GM19023 (cell line): ENCODE results near the gene MECR.
"Not testable (repeated sequence)": the region's sequence is repeated elsewhere in the genome, so short reads cannot be mapped to it uniquely, and the experiment has no call there.

Experiments used
- ATAC-seq: cut with Tn5 transposase; IDR thresholded peaks from one replicate; pipeline ENCODE4 v1.9.1; 2021; ENCODE audit warnings: mild to moderate bottlenecking, moderate library complexity; ENCODE audit not compliant: unreplicated experiment

The MECR gene

DNA sequence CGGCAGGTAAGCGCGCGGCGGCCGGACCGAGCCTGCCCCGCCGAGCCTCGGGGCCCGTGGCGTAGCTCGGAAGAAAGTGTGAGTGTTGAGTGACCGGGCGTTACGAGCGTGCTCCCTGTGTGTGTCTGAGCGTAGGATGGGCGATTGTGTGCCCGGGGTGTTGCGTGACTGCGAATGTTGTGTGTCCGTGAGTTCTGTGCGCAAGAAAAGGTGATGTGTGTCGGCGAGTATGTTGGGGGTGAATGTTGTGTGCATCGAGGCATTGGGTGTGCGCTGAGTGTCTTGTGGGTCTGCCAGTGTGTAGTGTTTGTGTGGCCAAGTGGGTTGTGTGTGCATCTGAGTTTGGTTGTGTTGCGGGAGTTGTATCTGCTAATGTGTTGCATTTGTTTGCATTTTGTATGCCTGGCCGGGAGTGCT, 6.0 kb upstream of the MECR start:
- ATAC-seq: no peak

DNA sequence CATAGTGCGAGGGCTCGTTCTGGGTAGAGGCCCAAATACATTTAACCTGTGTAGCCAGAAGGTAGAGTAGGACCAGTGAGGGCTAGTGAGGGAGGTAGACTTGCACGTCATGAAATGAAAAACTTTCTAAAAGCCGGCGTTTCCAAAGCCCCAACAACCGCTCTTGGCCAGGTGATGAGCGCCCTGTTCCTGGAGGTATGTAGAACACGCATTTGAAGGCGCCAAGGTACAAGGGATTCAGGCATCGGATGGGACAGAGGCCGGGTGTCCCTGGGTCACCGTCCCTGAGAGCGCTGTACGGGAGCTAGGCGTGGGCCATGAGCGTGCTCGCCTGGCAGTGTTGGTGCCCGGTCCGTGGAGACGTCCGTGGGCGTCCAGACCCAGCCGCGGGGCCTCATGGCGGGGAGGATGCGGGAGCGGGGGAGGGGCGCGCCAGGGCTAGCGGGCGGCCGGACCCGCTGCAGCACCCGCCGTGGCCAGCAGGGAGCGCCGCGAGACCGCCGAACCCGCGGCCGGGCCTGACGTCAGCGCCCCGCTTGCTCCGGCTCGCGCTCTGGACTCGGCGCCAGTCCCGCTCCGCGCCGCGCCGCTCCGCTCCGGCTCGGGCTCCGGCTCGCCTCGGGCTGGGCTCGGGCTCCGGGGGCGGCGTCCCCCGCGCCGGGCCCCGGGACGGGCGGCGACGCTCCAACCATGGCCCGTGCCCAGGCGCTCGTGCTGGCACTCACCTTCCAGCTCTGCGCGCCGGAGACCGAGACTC, 5.4 kb upstream of the MECR start, which contains the start of gene PTPRU:
Gene PTPRU, plus strand, starts transcription at position 568 of the 757 bp plus-strand sequence. Its CDS starts 123 bp downstream, at position 691.
- ATAC-seq: peak; percentile 69

DNA sequence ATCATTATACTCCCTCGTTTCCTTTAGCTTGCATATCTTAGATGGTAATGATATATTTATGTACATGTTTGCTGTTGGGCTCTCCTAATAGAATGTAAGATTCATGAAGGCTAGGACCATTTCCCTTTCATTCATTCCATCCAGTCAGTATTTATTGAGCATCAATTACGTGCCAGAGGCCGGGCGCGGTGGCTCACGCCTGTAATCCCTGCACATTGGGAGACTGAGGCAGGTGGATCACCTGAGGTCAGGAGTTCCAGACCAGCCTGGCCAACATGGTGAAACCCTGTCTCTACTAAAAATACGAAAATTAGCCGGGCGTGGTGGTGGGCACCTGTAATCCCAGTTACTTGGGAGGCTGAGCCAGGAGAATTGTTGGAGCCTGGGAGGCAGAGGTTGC, 4.1 kb upstream of the MECR start:
- ATAC-seq: not testable (repeated sequence)

DNA sequence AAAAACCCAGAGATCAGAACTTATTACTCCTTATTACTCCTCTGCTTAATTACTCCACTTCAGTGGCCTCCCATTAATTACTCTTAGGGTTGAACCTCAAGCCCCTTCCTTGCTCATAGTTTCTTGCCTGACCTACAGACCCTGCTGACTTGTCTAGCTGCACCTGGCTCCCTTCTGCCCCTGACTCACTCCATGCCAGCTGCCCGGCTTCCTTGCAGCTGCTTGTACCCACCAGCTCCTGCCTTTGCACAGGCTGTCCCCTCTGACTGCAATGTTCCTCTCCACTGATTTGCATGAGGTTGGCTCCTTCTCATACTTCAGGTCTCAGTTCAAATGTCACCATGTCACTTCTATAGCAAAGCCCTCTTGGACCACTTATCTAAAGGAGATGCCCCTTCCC, 3.7 kb upstream of the MECR start:
- no peak for ATAC-seq

DNA sequence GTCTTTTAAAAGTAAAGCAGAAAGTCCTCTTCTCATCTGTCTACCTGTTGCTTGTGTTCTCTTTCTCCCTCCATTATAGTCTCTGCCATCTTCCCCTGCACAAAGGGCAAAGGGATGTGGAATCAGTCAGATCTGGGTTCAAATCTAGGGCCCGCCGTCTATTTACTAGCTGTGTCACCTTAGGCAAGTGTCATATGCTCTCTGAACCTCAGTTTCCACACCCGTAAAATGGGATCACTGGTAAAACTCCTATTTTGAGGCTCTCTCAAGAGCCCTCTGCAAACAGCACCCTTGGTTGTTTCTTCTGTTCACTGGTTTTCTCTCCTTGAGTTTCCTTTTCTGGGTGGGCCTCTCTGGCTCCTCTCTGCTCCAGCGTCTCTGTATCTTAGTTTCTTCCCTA, 3.0 kb upstream of the MECR start:
- ATAC-seq: no peak

DNA sequence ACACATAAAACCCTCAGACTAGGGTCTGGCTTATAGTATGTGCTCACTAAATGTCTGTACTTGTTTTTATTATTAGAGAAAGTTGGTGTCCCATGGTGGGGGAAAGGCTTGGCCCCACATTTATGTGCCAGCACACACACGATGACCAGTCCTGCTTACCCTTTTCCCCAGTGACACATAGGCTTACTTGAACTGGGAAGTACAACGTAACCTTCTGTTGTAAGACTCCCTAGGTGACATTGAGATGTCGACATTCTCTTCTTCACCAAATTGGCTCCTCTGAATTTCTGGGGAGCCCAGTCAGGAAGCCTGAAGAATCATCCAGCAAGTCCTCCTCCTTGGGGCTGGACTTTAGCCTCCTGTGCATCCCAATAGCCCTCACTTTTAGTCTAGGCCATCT, 1.7 kb upstream of the MECR start:
- no peak for ATAC-seq

DNA sequence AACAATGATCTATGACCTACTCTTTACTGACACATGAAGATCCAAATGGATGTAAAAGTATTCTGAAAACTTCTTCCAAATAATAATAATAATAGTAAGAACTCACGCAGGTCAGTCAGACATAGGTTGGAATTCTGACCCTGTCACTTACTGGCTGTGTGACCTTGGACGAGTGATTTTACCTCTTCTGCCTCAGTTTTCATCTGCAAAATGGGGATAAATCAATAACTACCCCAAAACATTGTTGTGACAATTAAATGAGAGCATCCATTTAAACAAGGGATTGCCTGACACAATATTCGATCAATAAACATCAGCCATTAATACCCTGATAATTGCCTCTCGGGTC, 556 bp downstream of the MECR start:
- ATAC-seq: no peak

DNA sequence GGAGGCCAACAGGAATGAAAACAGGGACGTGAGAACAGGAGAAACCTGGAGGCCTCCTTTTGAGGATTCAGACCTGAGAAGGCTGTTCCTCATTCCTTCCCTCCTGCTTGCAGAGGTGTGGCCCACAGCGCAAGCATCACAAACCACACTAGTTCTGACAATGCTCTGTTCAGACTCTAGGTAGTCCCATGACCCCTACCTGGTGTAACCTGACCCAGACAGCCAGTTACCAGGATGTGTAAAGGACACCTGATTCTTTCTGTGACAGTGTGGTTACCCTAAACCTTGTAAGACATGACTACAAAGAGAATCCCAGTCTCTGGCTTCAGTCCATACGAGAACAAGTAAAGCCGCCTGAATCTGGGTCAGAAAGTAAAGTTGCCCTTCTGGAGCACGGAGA, 3.2 kb downstream of the MECR start:
- no peak for ATAC-seq

DNA sequence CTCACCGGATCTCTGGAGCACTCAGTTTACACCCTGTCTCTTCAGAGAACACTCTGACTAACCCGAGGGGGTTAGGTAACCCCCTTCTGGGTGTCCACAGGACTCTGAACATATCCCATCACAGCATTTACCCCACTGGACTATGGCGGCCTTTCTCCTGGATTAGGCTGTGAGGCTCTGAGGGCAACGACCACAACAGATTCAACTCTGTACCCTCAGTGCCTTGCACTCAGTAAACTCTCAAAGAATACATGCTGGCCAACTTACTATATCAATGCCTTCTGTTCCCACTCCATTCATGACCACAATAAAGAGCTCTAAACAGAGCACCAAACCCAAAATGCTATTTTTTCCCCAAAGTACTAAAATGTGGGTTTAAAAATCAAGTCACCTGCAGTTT, 5.4 kb downstream of the MECR start:
- no peak for ATAC-seq

DNA sequence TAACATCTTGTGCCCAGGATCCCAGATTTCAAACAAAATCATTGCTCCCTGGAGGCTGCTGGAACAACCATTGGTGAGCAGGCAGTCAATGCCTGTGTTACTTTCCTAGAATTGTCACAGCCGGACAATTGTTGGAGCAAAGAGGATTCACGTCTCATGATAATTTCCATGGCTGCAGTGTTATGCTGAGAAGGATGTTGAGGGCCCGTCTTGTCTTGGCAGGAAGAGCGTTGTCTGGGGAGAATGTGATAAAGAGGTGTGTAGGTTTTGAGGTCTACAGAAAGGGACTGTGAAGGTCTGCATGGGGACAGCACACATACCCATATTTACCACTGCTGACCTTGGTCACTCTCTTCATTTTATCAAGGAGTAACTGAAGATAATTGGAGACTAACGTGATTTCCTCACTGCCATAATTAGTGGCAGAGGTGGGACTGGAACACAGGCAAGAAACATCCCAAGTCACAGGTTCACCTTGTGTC, 6.3 kb downstream of the MECR start:
- no peak for ATAC-seq

DNA sequence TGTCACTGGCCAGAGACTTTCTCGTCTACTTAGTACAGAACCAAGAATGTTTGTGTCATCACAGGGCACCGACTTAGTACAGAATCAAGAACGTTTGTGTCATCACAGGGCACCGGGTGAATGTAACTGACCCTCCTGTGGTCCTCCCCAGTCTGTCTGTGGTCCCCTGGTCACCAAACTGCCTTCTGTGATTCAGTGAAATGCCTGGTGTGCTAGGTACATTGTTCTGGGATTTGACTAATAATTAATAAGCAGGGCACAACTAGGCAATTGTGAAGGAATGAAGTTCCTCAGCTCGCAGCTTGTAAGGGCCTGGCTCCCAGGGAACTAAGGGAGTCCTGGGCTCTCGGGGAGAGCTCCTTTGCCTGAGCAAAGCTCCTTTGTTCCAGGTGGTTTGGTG, 7.2 kb downstream of the MECR start:
- ATAC-seq: no peak

DNA sequence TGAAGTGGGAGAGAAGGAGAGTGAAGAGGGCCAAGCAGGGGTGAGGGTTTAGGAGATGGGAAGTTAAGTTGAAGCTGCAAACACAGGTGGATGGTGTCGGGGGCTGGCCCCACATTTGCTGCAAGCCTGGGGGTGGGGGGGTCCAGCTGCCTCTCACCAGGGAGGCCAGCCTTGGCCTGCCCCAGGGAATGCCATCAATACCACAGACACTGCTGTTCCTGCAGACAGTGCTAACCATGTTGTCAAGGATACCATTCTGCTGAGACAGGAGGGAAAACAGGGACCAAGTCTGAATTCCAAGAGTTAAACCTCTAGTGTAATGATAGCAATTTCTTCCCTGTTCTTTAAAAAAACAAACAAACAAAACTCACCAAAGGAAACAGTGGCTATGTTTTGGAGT, 8.0 kb downstream of the MECR start:
- no peak for ATAC-seq

DNA sequence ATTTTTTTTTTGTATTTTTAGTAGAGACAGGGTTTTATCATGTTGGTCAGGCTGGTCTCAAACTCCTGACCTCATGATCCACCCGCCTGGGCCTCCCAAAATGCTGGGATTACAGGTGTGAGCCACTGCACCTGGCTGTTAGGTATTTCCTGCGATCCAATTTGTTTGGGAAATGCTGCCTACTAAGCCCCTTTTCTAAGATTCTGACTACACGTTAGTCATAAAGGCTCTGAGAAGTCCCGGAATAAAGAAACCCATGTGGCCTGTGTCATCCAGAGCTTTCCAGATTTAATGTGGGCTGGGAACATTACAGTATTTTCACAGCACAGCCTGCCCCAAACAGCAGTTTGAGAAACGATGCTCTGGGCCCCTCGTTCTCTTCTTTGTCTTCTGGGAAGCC, 8.5 kb downstream of the MECR start:
- not testable (repeated sequence) for ATAC-seq

DNA sequence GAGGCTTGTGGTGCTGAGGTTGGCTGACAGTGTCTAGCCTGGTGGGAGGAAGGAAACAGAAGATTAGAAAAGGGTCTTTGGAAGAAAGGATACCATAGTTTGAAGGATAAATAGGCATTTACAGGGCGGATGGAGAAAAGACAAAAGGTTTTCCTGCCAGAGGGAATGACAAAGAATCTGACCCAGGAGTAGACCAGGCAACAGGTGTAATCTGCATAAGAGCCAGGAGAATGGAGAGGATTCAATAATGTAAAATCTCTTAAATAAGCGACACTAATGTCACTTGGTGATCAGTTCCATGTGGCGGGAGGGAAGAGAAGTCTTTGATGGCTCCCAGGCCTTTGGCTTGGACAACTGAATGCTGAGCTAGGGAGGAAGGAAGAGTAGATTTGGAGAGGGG, 9.4 kb downstream of the MECR start:
- ATAC-seq: no peak

DNA sequence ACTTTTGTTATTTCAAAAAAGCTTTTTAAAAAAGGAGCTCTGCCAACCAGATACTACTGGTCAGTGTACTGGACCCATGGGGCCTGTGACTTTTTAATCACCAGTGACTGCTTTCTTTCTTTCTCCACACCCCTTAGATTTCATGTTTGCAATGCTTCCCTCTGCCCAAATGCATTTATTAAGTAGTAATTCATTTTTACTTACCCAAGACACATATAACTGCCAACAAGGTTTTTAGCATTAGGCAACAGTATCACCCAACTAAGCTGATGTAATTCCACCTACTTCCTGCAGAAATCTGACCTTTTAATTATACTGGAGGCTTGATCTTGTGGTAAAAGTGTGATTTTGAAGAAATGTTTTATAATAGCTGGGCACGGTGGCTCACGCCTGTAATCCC, 12.5 kb downstream of the MECR start:
- no peak for ATAC-seq

DNA sequence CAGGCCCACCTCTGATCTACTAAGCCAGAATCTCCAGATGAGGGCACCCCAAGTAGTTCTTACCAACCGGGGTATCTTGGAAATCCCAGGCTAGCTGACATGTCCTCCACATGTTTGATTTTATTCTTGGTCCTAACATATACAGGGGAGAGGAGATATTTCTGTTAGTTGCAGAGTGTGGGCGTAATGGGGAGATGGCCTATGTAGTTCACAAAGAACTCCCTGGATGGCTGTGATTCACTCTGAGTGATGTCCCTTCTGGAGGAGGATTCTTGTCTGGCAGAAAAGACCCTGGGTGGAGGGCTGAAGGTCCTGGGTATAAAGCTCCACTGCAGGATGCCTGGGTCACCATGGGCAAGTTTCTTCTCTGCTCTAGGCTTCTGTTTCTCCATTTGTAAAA, 13.1 kb downstream of the MECR start:
- ATAC-seq: no peak

DNA sequence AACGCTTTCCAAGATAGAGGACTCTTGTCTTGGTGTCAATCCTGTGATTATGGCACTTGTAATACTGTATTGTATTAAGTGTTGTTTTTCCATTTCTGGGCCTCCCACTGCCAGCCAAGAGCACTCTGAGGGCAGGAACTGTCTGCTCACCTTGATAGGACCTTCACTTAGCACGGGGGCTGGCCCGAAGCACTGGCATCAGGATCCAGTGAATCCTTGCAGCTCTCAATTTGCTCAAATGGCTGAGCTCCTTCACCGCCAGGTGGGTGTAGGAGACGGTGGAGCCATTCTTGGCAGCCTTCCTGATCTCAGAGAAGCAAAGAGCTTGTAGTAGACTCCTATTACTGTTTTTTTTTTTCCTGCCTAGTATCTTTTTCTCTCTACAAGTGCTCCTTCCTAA, 17.7 kb downstream of the MECR start:
- no peak for ATAC-seq

DNA sequence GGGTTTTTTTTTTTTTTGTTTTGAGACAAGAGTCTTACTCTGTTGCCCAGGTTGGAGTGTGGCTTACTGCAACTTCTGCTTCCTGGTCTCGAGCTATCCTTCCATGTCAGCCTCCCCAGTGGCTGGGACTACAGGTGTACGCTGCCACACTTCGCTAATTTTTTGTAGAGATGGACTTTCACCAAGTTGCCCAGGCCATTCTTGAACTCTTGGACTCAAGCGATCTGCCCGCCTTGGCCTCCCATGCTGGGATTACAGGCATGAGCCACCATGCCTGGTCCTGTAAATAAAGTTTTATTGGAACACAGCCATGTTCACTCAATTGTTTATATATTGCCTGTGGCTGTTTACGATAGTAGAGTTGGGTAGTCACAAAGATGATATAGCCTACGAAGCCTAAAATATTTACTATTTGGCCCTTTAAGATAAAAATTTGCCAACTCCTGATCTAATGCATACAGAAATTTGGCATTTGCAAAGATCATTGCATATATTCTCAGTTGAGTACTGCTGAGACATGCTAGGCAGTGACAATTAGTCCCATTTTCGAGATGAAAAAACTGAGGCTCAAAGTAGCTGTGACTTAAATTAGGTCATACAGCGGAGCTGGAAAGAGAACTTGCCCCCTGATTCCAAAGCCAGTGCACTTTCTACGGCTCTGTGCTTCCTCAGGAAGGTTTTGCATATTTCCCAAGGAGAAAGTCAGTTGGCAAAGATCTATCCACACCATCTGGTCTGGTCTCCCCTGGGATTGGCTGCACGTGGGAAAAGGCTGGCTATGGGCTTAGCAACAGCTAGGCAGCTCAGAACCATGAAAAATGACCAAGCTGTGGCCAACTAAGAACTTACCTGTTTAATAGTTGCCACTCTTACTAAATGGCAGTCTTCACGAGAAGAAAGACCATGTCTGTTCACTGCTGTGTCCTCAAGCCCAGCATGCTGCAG, 19.4 kb downstream of the MECR start:
- ATAC-seq: no peak

DNA sequence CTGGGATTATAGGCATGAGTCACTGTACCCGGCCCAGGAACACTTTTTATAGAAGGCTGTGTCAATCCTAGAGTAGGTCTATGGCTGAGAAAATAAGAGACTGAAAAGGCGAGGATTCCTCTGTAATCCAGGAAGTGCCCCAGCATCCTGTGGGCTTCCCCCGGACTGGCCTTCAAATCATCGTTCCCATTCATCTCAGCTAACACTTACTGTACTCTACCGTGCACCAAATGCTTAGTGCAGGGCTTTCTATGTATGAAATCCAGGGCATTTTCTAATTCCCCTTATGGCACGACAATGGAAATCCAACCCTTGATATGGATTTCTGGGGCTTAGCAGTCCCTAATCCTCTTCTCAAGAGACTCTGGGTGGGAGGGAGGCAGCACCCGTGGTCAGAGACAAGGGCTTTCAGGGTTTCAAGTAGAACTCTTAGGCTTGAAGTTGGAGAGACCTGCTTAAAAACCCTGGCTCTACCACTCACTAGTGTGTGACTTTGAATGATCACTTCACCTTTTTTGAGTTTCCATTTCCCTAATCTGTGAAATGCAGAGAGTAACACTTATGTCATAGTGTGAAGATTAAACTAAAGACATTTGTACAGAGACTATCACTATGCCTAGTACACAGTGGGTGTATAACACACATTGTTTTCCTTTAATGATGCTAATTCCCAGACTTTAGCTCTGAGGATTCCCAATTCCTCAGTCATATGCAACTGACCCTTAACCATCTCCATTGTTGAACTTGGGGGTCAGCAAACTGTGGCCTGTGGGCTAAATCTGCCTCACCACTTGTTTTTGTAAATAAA, 20.3 kb downstream of the MECR start:
- no peak for ATAC-seq

DNA sequence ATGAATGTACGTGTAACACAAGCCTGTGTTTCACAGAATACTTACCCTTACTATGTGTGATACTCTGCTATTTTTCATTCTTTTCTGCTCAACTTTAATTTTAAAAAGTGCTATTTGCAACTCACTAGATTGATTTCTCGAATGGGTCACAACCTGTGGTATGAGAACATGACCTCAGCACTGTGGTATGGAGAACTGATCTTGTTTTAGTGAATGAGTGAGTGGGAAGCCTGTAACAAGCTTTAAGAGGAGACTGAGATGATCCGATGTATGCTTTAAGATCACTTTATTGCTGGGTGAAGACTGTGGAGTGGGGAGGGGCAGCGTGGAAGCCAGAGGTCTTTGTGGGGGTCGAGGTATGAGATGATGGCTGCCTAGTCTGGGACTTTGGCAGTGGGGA, 21.6 kb downstream of the MECR start:
- ATAC-seq: no peak

DNA sequence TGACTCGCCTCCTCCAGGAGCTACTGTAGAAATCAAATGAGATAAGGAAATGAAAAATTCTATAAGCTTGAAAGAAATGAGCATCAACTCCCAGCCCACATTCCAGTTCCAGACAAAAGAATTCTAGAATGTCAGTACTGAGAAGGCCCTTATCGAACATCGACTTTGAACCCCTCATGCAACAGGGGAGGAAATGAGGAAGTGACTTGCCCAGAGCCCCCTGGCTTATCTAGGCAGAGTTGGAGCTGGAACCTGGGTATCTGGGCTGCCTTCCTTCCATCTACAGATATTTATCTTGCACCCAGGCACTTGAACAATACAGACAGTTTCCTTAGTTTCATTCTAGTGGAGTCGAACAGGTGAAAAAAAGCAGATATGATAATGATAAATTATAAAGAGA, 22.3 kb downstream of the MECR start:
- ATAC-seq: no peak
